Measurements from ENCODE around the gene STEAP2.
"Not testable (repeated sequence)": the region's sequence is repeated elsewhere in the genome, so short reads cannot be mapped to it uniquely, and the experiment has no call there.

The STEAP2 gene

DNA sequence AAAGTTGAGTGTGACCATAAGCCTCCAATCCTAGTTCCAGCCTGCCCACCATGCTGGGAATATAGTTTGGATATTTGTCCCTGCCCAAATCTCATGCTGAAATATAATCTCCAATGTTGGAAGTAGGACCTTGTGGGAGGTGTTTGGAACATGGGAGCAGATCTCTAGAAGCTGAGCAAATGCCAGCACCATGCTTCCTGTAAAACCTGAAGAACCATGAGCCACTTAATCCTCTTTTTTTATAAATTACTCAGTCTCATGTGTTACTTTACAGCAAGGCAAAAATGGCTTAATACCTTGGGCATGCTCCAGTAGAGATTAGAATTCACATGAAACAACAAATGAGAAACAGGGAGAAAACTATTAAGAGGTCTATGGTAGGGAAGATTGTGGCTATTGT is 30.1 kb upstream of the STEAP2 start:
- no peaks in the 10 kb centered on the region for H3K27me3 ChIP-seq
- TF ChIP-seq, protein P1, sequence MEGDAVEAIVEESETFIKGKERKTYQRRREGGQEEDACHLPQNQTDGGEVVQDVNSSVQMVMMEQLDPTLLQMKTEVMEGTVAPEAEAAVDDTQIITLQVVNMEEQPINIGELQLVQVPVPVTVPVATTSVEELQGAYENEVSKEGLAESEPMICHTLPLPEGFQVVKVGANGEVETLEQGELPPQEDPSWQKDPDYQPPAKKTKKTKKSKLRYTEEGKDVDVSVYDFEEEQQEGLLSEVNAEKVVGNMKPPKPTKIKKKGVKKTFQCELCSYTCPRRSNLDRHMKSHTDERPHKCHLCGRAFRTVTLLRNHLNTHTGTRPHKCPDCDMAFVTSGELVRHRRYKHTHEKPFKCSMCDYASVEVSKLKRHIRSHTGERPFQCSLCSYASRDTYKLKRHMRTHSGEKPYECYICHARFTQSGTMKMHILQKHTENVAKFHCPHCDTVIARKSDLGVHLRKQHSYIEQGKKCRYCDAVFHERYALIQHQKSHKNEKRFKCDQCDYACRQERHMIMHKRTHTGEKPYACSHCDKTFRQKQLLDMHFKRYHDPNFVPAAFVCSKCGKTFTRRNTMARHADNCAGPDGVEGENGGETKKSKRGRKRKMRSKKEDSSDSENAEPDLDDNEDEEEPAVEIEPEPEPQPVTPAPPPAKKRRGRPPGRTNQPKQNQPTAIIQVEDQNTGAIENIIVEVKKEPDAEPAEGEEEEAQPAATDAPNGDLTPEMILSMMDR (IDR thresholded peaks at IDR 0.05), result no peak
- no peaks in the 10 kb centered on the region for H3K4me1 ChIP-seq (ENCODE audit: control insufficient read depth in 1 of 2, insufficient read depth in 1 of 2, low read depth in 1 of 2, low read length in 1 of 2)
- no peaks in the 10 kb centered on the region for H3K36me3 ChIP-seq
- no peak overlapping the region for H3K27ac ChIP-seq
- H3K4me3 ChIP-seq (ENCODE audit: low read depth in 1 of 2, low read length in 1 of 2), result no peak overlapping the region
- peaks cover 2% of the 10 kb centered on the region for H3K9me3 ChIP-seq

DNA sequence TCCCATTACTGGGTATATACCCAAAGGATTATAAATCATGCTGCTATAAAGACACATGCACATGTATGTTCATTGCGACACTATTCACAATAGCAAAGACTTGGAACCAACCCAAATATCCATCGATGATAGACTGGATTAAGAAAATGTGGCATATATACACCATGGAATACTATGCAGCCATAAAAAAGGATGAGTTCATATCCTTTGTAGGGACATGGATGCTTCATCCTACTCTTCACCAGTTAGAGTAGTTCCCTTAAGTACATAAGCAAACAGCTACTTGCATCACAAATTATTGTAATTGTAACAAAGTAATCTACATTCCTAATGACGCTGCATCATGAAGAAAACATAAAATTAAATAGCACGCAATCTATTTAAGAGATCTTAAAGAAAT is 25.2 kb upstream of the STEAP2 start:
- H3K9me3 ChIP-seq, H3K27me3 ChIP-seq, H3K36me3 ChIP-seq: not testable (repeated sequence)

DNA sequence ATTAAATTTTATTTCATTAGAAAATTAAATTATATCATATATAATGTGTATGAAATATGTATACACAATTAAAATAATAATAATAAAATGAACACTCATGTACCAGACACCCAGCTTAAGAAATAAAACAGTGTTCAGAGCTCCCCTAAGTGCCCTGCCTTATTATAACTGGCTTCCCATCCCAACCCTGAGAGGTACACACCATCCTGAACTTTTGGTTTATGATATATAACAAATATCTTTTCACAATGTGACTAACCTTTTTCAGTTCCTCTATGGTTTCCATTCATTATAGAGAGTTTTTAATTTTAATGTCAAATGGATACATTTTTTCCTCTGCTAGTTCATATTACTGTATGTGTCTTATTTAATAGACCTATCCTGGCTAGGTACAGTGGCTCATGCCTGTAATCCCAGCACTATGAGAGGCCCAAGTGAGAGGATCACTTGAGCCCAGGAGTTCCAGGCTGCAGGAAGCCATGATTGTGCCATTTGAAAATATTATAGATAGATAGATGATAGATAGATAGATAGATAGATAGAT is 24.0 kb upstream of the STEAP2 start:
- H3K27me3 ChIP-seq, result no peaks in the 10 kb centered on the region
- no peaks in the 10 kb centered on the region for H3K9me3 ChIP-seq
- H3K4me3 ChIP-seq (ENCODE audit: low read depth in 1 of 2, low read length in 1 of 2), result no peak overlapping the region
- H3K27ac ChIP-seq, result no peak overlapping the region
- TF ChIP-seq, protein P1 (IDR thresholded peaks at IDR 0.05), result no peak
- no peaks in the 10 kb centered on the region for H3K4me1 ChIP-seq (ENCODE audit: control insufficient read depth in 1 of 2, insufficient read depth in 1 of 2, low read depth in 1 of 2, low read length in 1 of 2)
- H3K36me3 ChIP-seq, result no peaks in the 10 kb centered on the region

More for the DNA sequence above, 25.2 kb upstream of the STEAP2 start:
- not testable (repeated sequence) for H3K4me1 ChIP-seq (ENCODE audit: control insufficient read depth in 1 of 2, insufficient read depth in 1 of 2, low read depth in 1 of 2, low read length in 1 of 2); H3K4me3 ChIP-seq (ENCODE audit: low read depth in 1 of 2, low read length in 1 of 2); H3K27ac ChIP-seq

DNA sequence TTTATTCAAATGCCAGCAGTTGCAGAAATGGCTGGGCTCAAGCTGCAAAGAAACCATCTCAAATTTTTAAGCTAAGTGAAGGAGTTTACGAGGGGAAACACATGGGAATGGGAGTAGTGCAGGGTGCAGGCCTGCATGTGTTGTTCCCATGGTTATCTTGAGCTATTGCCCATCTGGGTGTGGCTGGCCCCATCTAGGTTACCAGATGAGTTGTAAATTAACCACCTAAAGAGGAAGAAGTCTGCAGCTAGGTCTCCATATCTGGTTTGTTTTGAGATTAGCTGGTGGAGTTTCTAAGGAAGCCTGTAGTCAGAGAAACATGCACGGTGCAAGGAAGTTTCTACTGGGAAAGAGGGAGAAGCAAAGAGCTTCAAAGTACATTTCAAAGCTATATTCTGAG is 23.3 kb upstream of the STEAP2 start:
- no peaks in the 10 kb centered on the region for H3K4me1 ChIP-seq (ENCODE audit: control insufficient read depth in 1 of 2, insufficient read depth in 1 of 2, low read depth in 1 of 2, low read length in 1 of 2)
- no peaks in the 10 kb centered on the region for H3K36me3 ChIP-seq
- no peak overlapping the region for H3K4me3 ChIP-seq (ENCODE audit: low read depth in 1 of 2, low read length in 1 of 2)
- no peaks in the 10 kb centered on the region for H3K9me3 ChIP-seq
- H3K27ac ChIP-seq, result no peak overlapping the region
- no peaks in the 10 kb centered on the region for H3K27me3 ChIP-seq
- TF ChIP-seq, protein P1 (IDR thresholded peaks at IDR 0.05), result no peak

DNA sequence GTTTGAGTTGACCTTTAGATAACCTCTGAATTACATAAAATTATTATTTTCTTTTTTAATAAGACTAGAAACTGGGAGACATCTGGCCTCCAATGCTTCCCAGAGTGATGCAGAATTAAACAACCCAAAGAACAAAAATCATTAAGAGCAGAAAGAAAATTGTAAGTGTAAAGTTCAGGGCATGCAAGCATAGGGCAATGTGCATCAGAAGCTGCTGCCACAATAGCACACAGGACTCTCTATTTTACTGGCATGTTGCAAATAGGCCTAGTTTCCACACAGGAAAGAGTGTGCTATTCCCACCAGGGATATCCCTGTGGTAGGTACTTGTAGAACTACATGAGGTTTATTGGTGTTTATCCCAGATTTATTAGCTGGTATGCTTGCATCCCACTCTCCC is 20.5 kb upstream of the STEAP2 start:
- no peaks in the 10 kb centered on the region for H3K27me3 ChIP-seq
- H3K27ac ChIP-seq, result no peak overlapping the region
- H3K4me1 ChIP-seq (ENCODE audit: control insufficient read depth in 1 of 2, insufficient read depth in 1 of 2, low read depth in 1 of 2, low read length in 1 of 2), result no peaks in the 10 kb centered on the region
- H3K4me3 ChIP-seq (ENCODE audit: low read depth in 1 of 2, low read length in 1 of 2), result no peak overlapping the region
- H3K36me3 ChIP-seq, result no peaks in the 10 kb centered on the region
- TF ChIP-seq, protein P1 (IDR thresholded peaks at IDR 0.05), result no peak
- no peaks in the 10 kb centered on the region for H3K9me3 ChIP-seq

DNA sequence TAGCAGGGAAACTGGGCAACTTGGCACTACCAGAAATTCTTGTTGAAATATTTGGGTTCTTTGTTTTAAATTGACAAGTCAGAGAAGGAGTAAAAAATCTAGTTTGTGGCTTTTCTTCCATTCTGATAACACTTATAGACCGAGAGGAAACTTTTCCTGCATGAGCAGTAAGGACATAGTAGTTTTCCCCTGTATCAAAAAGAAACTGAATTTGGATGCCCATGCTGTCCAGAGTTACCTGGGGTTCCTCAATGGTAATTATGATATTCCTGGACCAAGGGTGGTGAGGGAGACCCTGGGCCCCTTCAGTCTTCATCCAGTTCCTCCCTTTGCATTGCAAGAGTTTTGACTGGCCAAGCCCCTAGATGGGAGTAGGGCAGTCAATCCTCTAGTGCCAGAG is 19.9 kb upstream of the STEAP2 start:
- Histone ChIP-seq H3K27me3 (no peaks in the 10 kb centered on the region), H3K27ac (no peak overlapping the region), H3K9me3 (no peaks in the 10 kb centered on the region), H3K4me3 (ENCODE audit: low read depth in 1 of 2, low read length in 1 of 2) (no peak overlapping the region), H3K4me1 (ENCODE audit: control insufficient read depth in 1 of 2, insufficient read depth in 1 of 2, low read depth in 1 of 2, low read length in 1 of 2) (no peaks in the 10 kb centered on the region), H3K36me3 (no peaks in the 10 kb centered on the region)
- TF ChIP-seq, protein P1 (IDR thresholded peaks at IDR 0.05), result no peak

Measured in neutrophil (primary cell).